ENCODE measurements around the gene CBL. TPM values are rescaled to one million over a fixed set of nuclear protein-coding genes. Genes with fewer than 3 reads are reported as not detected.
"Not testable (repeated sequence)": the region's sequence is repeated elsewhere in the genome, so short reads cannot be mapped to it uniquely, and the experiment has no call there.

CBL gene
- total RNA-seq, 2 donors from 2014 or later, result 8.5 to 14.5 TPM

DNA sequence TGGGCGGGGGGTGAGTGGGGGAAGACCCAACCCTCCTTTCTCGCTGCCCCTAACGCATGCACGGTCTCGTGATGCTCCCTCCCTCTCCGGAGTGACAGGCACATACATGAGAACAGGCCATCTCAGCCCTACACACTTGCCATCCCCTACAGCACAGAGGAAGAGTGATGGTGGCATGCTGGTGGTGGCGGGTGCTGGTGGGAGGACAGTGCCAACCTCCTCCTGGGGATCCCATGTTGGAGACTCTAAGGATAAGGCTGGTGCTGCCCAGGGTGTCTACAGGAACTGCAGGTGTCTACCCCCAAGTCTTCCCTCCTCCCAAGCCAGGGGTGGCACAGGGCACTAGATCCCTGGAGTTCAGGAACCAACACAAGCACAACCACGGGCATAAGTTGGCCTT, 44.3 kb upstream of the CBL start:
- Histone ChIP-seq H3K36me3 (no peaks in the 10 kb centered on the region), H3K27me3 (no peaks in the 10 kb centered on the region), H3K4me3 (no peak overlapping the region), H3K9me3 (no peaks in the 10 kb centered on the region), H3K4me1 (no peaks in the 10 kb centered on the region), H3K27ac (no peak overlapping the region)
- TF ChIP-seq, protein P1, sequence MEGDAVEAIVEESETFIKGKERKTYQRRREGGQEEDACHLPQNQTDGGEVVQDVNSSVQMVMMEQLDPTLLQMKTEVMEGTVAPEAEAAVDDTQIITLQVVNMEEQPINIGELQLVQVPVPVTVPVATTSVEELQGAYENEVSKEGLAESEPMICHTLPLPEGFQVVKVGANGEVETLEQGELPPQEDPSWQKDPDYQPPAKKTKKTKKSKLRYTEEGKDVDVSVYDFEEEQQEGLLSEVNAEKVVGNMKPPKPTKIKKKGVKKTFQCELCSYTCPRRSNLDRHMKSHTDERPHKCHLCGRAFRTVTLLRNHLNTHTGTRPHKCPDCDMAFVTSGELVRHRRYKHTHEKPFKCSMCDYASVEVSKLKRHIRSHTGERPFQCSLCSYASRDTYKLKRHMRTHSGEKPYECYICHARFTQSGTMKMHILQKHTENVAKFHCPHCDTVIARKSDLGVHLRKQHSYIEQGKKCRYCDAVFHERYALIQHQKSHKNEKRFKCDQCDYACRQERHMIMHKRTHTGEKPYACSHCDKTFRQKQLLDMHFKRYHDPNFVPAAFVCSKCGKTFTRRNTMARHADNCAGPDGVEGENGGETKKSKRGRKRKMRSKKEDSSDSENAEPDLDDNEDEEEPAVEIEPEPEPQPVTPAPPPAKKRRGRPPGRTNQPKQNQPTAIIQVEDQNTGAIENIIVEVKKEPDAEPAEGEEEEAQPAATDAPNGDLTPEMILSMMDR (IDR thresholded peaks at IDR 0.05), result no peak
- DNase-seq (ENCODE audit: low spot score), result no peak

DNA sequence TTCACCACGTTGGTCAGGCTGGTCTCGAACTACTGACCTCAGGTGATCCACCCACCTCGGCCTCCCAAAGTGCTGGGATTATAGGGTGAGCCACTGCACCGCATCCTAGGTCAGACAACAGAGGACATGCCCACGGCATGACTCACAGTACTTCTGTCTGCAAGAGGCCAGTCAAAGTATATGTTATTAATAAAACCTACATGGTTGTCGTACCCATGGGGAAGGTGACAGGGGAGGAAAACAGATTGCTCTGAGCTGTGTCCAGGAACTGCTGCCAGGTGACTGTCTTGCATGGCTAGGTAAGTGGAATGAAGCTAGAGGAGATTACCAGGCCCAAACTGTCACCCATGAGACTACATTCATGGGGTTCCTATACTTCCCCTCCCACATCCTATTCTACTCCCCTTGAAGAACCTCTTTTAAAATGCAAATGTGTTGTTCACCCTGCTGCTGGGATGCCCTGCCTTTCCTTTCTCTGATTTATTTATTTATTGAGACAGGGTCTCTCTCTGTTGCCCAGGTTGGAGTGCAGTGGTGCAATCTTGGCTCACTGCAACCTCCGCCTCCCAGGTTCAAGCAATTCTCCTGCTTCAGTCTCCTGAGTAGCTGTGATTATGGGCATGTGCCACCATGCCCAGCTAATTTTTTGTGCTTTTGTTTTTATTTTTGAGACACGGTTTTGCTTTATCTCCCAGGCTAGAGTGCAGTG, 39.6 kb upstream of the CBL start:
- Histone ChIP-seq H3K27me3 (no peaks in the 10 kb centered on the region), H3K36me3 (no peaks in the 10 kb centered on the region), H3K4me1 (peaks cover 0 to 6% of the 10 kb centered on the region in 2 donors), H3K9me3 (no peaks in the 10 kb centered on the region), H3K4me3 (no peak overlapping the region), H3K27ac (no peak overlapping the region)
- TF ChIP-seq, protein P1 (IDR thresholded peaks at IDR 0.05), result no peak
- DNase-seq (ENCODE audit: low spot score), result no peak

DNA sequence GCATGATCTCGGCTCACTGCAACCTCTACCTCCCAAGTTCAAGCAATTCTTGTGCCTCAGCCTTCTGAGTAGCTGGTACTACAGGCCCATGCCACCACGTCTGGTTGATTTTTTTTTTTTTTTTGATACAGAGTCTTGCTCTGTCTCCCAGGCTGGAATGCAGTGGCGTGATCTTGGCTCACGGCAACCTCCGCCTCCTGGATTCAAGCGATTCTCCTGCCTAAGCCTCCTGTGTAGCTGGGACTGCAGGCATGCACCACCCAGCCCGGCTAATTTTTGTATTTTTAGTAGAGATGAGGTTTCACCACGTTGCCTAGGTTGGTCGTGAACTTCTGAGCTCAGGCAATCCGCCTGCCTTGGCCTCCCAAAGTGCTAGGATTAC, 39.1 kb upstream of the CBL start:
- DNase-seq (ENCODE audit: low spot score); H3K4me3 ChIP-seq; H3K27ac ChIP-seq; H3K36me3 ChIP-seq; H3K9me3 ChIP-seq; H3K4me1 ChIP-seq; H3K27me3 ChIP-seq: not testable (repeated sequence)

DNA sequence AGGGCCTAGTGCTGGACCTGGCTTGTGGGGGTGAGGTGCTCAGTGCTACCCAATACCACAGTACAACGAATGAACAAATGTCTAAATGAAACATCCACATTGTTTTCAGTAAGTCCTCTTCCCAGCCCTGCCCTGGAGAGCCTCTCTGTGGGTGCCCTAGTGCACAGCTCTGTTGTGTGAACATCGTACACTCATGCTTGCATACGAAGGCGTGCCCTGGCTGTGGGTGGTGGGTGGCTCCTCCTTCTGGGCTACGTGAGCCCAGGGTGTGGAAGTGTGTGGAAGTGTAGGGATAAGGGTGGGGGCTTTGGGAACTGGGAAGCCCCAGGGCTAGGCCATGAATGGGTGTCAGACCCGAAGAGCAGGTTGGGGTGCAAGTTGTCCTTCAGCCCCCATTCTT, 38.2 kb upstream of the CBL start:
- TF ChIP-seq, protein P1 (IDR thresholded peaks at IDR 0.05), result no peak
- Histone ChIP-seq H3K36me3 (no peaks in the 10 kb centered on the region), H3K4me3 (no peak overlapping the region), H3K27me3 (no peaks in the 10 kb centered on the region), H3K27ac (no peak overlapping the region), H3K4me1 (peaks cover 0 to 6% of the 10 kb centered on the region in 2 donors), H3K9me3 (no peaks in the 10 kb centered on the region)
- no peak for DNase-seq (ENCODE audit: low spot score)

DNA sequence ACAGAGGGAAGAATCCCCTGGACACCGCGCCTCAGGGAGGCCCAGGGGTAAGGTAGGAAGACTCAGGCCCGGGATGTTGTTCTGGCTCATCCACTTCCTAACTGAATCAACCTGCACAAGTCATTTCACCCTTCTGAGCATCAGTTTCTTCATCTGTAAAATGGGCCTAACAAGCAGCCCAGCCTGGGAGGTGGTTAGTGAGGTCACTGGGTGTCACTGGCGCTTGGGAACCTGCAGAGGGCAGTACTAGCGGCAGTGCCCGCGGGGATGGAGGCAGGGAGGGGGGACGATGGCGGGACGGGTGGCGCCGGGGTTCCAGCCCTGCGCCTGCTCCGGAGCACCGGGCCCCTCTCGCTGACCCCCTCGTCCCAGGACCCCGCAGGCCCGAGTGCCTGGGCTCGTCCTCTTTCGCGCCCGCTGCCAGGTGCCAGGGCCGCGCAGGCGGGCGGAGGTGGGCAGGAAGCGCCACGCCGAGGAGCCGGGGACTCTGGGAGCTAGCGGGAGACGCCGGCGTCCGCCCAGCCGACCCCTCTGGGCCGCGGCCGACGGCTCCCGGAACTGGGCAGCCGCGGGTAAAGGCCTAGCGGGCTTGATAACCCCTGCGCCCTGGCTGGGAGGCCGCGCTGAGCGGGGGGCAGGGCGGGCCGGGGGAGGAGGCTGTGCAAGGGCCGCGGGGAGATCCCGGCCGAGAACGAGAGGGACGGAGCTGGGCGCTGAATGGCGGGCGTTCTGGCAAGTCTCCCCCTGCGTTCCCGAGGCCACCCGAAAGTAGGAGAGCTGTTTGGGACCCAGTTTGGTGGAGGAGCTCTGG, 37.5 kb upstream of the CBL start, which contains the start of gene NLRX1:
Gene NLRX1 (plus strand): TSS at position 255 of the 811 bp plus-strand sequence. CDS start 2,679 bp downstream, outside the sequence.
- H3K27me3 ChIP-seq, result no peaks in the 10 kb centered on the region
- TF ChIP-seq, protein P1 (IDR thresholded peaks at IDR 0.05), result peak; percentile 88 to 92
- no peaks in the 10 kb centered on the region for H3K9me3 ChIP-seq
- H3K27ac ChIP-seq, result peak within 1 kb of the TSS; percentile 94 to 95
- peak within 1 kb of the TSS; percentile 80 to 93 for H3K4me3 ChIP-seq
- H3K4me1 ChIP-seq, result peaks cover 0 to 6% of the 10 kb centered on the region in 2 donors
- H3K36me3 ChIP-seq, result peaks cover under 1% of the 10 kb centered on the region
- peak; percentile 86 for DNase-seq (ENCODE audit: low spot score)

DNA sequence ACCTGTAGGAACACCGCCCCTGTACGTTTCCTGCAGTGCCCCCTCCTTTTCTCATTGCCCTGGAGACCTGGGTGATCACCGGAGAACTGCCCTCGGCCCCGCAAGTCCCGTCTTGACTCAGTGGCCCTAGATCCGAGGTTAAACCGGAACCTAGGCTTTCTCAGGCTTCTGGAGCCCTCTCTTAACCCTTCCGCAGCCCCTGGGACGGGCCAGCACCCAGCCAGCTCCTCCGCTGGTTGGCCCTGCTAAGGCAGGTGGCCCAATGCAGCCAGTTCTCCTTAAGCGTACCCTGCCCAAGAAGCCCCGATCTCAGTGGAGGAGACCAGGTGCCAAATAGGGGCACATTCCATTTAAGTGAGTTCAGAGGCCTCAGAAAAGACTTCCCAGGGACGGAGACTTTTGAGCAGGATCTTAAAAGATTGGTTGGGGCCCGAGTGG, 36.8 kb upstream of the CBL start:
- Histone ChIP-seq H3K27ac (peak overlapping the region; percentile 94 to 95), H3K4me3 (peak overlapping the region; percentile 80 to 93), H3K4me1 (peaks cover 0 to 6% of the 10 kb centered on the region in 2 donors), H3K27me3 (no peaks in the 10 kb centered on the region), H3K9me3 (no peaks in the 10 kb centered on the region), H3K36me3 (peaks cover 6% of the 10 kb centered on the region)
- DNase-seq (ENCODE audit: low spot score), result peak; percentile 68
- TF ChIP-seq, protein P1 (IDR thresholded peaks at IDR 0.05), result no peak

All from right atrium auricular region (tissue), 2 donors.